ENCODE results near the gene ARSI.

The ARSI gene

GRCh38 chr5:150307617-150308426, 5.1 kb upstream of the ARSI start:
- DNase-seq (ENCODE audit: low spot score), result no peak

- no peak for DNase-seq (ENCODE audit: low spot score)
Observed at GRCh38 chr5:150306775-150307174, 4.1 kb upstream of the ARSI start.

- no peak for DNase-seq (ENCODE audit: low spot score)
Observed at GRCh38 chr5:150305557-150305956, 2.9 kb upstream of the ARSI start.

DNA sequence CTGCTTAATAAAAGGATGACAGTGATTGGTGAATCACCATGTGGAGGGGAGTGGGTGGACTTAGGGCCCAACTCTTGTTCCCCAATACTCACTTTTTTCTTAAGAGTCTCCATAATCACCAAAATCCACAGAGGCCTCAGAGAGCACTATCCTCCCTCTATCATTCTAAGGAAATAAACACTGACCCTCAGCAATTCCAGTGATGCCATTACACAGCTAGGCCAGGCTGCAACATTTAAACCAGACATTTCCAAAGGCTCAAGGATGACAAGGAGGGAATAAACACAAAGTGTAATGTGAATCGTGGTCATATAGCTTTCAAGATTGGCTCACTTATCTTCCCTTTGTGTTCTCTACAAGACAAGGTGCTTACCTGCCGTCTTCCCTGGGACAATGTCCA, 2.4 kb upstream of the ARSI start:
- no peak for DNase-seq (ENCODE audit: low spot score)

- no peak for DNase-seq (ENCODE audit: low spot score)
Observed at GRCh38 chr5:150304481-150305081, 1.9 kb upstream of the ARSI start.

- no peak for DNase-seq (ENCODE audit: low spot score)
Observed at GRCh38 chr5:150303660-150304386, 1.1 kb upstream of the ARSI start.

DNA sequence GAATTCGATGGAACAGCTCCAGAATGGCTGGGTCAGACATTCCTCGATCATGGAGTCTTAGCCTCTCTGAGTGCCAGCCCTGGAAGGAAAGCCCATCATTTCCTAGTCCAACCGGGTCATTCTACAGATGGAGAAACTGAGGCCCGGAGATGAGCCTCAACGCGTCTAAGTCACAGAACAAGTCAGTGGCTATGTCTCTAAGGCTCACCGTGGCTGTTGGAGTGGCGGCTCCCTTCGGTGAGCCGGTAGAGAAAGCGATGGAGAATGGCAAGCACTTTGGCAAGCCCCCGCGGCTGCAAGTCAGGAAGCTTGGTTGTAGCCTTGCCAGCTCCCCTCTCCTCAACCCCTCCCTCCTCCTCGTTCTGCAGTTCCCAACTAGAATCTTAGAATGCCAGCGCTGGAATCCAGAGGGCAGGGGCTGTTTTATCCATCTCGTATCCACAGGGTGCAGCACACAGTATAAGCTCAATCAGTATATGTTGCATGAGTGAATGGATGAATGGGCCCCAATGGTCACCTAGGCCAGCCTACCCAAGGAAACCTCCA, 438 bp upstream of the ARSI start:
- DNase-seq (ENCODE audit: low spot score), result no peak

GRCh38 chr5:150301901-150302300, 804 bp downstream of the ARSI start:
- DNase-seq (ENCODE audit: low spot score), result no peak

GRCh38 chr5:150301170-150301505, 1.6 kb downstream of the ARSI start:
- DNase-seq (ENCODE audit: low spot score), result no peak

DNA sequence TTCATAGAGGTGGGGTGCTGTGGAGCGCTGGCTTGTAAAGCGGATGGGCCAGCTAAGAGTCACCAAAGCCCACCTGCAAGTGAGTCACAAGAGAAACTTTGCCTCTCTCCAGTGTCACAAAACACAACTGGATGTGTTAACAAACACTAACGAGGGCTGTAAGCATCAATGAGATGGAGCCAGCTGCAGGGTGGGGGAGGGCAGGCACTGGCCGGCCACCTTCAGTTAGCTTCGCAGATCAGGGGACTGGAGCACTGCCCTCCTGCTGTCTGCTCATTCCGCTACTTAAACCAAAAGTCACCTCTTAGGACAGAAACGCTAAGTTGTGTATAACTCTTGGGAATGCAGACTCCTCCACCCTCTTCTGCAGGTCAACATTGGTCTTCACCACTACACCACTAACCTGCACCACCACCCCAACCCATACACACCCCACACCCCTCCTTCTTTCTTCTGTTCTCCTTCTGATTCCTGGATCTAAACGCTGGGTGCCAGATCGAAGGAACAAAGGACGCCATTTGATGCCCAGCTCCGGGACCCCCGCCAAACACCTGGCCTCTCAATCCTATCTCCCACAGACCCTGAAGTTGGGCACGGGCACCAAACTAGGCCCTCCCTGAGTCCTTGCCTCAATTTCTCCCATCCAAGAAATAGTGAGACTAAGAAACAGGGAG, 2.1 kb downstream of the ARSI start:
- no peak for DNase-seq (ENCODE audit: low spot score)

GRCh38 chr5:150299571-150300327, 3.0 kb downstream of the ARSI start:
- no peak for DNase-seq (ENCODE audit: low spot score)

- DNase-seq (ENCODE audit: low spot score), result peak; percentile 2
Observed at GRCh38 chr5:150298701-150299451, 3.8 kb downstream of the ARSI start.

GRCh38 chr5:150297934-150298595, 4.6 kb downstream of the ARSI start:
- DNase-seq (ENCODE audit: low spot score), result no peak

GRCh38 chr5:150297236-150297890, 5.3 kb downstream of the ARSI start:
- DNase-seq (ENCODE audit: low spot score), result no peak

DNA sequence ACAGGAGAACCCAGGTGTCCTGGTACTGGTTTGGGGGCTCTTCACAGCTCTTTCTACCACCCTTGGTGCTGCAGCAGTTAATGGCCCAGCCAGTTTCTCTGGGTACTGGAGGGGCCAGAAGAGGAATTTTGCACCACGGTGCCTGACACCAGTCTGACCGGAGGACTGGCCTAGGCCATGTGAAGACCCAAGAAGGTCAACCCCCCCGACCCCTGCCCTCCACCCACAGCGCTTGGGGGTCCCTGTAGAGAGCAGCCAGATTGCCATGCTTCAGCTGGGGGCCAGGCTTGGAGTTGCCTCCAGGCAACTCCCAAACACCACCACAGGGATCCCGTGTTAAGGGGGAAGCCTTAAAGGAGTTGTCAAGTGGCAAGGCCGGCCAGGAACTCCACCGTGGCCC, 6.2 kb downstream of the ARSI start:
- DNase-seq (ENCODE audit: low spot score), result no peak

DNA sequence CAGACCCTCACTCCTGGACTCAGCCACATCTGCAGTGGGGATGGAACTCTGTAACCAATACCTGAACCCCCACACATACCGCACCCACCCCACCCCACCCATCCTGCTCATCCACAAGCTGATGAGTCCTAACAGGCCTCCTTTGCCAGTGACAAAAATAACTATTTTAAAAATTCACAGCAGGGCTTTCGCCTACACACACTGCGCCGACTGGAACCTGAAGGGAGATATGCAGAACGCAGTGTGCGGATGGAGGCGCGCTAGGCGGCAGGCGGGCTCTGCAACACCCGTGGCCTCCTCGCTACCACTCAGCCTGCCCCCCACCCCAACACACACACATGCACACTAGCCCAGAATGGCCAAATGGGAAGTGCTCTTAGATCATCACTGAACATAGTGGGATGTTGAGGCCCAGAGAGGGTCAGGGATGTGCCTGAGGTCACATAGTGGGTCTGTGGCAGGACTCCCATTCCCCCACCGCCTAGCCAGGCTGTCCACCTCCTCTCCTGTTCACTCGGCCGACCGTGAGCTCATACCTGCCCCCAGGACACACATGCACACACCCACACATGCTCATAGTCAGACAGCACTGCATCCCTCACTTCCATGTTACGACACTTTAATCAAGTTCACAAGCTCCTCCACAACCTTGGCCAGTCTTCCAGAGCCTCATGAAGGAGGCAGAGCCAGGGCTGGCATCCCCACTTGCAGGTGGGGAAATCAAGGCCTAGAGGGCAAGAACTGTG, 6.8 kb downstream of the ARSI start:
- DNase-seq (ENCODE audit: low spot score), result no peak

GRCh38 chr5:150295172-150295634, 7.5 kb downstream of the ARSI start:
- peak; percentile 42 for DNase-seq (ENCODE audit: low spot score)

GRCh38 chr5:150294551-150295071, 8.1 kb downstream of the ARSI start:
- DNase-seq (ENCODE audit: low spot score), result no peak

All from LoVo (cell line).